ENCODE data around the gene LCN6.
"Not testable (repeated sequence)": the region's sequence is repeated elsewhere in the genome, so short reads cannot be mapped to it uniquely, and the experiment has no call there.

LCN6 gene

GRCh38 chr9:136748201-136748600 lies at the start of gene LCN6:
Gene LCN6 (minus strand): TSS chr9:136748525. CDS start chr9:136748483, 42 bp downstream.
- no peak for DNase-seq

- not testable (repeated sequence) for DNase-seq
These were observed 48.5 kb upstream of the LCN6 start for GRCh38 chr9:136796775-136797347.

DNA sequence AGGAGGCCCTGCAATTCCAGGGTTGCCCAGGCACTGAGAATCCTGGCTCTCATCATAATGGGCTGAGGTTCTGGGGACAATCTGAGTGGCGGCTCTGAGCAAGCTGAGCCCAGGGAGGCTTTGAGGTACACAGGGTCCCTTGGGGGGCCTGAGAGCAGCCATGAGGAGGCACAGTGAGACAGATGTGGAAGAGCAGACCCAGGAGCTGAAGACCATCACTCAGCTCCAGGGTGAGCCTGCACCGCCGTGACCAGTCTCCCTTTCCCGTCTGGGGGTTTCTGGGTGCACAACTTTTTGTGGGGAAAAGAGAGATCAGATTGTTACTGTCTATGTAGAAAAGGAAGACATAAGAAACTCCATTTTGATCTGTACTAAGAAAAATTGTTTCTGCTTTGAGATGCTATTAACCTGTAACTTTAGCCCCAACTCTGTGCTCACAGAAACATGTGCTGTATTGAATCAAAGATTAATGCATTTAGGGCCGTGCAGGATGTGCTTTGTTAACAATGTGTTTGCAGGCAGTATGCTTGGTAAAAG lies 48.0 kb upstream of the LCN6 start, which contains the start of gene CCDC183:
Gene CCDC183, plus strand, starts transcription at position 101 of the 537 bp plus-strand sequence. Its CDS starts 60 bp downstream, at position 161.
- DNase-seq, result no peak

- no peak for DNase-seq
These were observed 46.6 kb upstream of the LCN6 start for GRCh38 chr9:136795000-136795348.

- DNase-seq, result no peak
These were observed 46.1 kb upstream of the LCN6 start for GRCh38 chr9:136794281-136794999.

DNA sequence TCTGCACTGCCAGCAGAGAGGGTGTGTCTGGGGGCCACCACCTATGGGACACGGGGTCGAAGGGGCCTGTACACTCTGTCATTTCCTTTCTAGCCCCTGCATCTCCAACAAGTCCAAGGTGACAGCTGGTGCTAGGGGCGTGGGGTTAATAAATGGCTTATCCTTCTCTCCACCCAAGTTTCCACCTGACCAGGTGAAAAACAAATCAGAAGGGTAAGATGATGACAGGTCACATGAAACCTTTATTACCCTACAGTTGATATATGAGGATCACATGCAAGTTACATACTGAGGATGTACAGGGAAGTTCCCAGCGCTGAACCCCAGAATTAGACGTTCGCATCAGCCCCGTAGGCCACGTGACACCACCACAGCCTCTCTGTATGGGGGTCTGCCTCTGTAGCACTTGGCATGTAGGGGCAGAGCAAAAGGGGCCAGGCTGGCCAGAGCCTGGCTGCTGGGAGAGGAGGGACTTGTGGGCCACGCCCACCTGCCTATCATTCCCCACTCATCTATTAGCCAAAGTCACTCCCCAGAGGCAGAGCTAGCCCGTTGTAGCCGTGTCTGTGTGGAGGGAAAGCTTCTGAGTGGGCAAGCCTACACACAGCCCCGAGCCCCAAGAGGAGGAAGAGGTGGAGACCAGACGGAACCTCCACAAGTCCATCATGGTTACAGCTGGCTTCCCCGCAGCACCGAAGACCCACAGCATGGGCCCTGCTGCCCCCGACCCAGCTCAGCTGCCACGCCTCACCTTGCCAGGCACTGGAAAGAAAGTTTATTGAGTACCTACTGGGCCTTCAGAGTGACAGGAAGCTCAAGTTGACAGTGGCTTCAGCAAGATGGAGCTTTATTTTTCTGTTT lies 45.0 kb upstream of the LCN6 start:
- no peak for DNase-seq

DNA sequence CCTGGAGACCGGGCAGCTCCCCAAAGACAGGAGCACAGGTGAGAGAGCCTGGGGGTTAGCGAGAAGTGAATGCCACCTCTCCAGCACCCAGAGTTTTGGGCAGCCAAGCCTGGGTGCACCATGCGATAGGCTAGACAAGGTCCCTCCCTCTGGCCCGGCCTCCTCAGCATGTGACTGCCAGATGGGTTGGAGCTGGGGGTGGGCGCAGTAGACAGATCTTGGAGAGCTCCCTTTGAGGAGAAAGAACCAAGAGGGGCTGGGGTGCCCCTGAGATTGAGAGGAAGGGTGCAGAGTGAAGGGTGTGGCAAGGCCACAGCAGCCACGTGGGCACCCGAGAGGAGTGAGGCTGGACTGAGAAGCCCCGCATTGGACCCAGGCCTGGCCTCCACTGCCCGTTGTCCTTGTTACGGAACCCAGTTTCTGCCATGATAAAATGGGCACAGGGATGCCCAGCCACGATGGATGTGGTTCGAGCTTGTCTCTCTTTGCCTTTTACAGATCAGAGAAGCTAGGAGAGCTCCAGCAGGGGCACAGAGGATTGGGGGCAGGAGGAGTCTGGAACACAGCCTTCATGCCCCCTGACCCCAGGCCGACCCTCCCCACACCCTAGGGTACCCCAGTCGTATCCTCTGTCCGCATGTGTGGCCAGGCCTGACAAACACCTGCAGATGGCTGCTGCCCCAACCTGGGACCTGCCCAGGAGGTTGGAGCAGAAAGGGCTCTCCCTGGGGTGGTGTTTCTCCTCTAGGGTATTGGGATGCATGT lies 44.2 kb upstream of the LCN6 start:
- no peak for DNase-seq

DNA sequence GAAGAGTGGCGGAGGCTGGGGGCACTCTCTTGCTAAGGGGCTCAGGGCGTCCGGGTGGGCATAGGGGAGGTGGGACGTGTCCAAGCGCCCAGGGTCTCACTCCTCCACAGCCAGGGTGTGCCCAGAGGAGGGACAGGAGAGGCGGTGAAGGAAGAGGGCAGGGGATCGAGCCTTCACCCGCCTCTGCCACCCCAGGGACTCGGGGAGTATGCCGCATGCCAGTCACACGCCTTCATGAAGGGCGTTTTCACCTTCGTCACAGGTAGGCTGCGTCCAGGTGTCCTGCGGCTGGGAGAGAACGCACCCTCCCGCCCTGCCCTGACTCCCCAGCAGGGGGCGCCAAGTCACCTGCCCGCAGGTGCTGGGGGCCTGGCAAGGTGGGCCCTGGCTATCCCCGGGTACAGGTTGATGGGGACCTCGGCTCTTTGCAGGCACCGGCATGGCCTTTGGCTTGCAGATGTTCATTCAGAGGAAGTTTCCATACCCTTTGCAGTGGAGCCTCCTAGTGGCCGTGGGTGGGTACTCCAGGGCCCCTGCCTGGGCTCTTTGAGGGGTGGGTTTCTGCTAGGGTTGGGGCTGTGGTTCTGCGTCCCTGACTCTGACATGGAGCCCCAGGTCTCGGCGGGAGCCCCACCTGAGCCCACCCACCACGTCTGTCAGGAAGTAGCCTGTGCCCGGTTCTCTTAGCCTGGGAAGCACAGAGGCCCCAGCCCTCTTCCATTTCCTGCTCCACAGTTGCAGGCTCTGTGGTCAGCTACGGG lies 43.4 kb upstream of the LCN6 start:
- DNase-seq, result peak; percentile 47

DNA sequence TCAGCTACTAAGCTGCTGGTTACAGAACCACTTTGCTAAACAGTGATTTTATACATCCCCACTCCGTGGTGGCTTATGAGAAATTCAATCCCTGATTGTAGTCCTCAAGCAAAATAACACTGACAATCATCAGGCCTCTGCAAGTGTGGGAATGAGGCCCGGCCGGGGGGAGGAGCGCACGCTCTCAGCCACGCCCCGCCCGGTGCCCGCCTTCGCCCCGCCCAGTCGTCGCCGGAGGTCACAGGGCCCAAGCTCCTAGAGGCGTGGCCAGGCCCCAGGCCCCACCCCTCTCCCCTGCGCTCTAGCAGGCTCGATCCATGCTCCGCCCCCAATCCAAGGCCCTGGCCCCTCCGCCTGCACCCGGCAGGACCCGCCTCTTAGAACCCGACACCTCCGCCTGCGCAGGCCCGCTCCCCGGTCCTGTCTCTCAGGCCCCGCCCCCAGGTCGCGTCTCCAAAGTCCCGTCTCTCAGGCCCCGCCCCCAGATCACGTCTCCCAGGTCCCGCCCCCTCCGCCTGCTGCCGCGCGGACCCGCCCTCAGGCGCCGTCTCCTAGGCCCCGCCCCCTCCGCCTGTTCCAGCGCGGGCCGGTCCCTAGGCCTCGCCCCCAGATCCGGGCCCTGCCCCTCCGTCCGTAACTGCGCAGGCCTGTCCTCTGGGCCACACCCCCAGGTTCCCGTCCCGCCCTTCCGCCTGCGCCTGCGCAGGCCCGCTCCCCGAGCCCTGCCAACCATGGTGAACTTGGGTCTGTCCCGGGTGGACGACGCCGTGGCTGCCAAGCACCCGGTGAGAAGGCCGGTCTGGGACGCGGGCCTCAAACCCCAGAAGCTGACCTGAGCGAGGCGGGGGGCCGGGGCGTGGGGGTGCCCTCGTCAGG lies 42.6 kb upstream of the LCN6 start, which contains the start of gene TMEM141:
Gene TMEM141, plus strand, starts transcription at position 705 of the 876 bp plus-strand sequence. Its CDS starts 27 bp downstream, at position 732.
- DNase-seq, result peak; percentile 98

DNA sequence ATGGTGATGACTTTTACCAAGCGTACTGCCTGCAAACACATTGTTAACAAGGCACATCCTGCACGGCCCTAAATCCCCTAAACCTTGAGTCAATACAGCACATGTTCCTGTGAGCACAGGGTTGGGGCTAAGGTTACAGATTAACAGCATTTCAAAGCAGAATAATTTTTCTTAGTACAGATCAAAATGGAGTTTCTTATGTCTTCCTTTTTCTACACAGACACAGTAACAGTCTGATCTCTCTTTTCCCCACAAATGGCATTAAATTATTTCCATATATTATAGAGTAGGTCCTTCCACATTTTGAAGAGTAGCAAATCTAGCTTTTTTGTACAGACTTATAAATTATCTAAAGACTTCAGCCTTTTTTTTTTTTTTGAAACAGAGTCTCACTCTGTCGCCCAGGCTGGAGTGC lies 41.2 kb upstream of the LCN6 start:
- DNase-seq, result no peak

DNA sequence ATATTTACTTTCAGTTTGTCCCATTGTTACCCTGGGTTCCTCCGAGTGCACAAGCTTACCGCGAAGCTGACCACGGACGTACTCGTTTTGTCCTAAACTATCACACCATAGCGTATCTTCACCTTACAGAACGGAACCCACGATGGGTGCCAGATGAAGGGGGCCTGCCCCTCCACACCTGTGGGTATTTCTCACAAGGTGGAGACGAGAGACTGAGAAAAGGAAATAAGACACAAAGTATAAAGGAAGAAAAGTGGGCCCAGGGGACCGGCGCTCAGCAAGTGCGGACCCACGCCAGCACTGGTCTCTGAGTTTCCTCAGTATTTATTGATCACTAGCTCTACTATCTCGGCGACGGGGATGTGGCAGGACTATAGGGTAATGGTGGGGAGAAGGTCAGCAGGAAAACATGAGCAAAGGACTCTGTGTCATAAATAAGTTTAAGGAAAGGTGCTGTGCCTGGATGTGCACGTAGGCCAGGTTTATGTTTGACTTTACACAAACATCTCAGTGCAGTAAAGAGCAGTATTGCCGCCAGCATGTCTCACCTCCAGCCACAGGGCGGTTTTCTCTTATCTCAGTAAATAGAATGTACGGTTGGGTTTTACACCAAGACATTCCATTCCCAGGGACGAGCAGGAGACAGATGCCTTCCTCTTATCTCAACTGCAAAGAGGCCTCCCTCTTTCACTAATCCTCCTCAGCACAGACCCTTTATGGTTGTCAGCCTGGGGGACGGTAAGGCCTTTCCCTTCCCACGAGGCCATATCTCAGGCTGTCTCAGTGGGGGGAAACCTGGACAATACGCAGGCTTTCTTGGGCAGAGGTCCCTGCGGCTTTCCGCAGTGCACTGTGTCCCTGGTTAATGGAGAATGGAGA lies 40.6 kb upstream of the LCN6 start:
- not testable (repeated sequence) for DNase-seq

GRCh38 chr9:136787690-136788400 lies 39.5 kb upstream of the LCN6 start:
- DNase-seq, result peak; percentile 69

DNA sequence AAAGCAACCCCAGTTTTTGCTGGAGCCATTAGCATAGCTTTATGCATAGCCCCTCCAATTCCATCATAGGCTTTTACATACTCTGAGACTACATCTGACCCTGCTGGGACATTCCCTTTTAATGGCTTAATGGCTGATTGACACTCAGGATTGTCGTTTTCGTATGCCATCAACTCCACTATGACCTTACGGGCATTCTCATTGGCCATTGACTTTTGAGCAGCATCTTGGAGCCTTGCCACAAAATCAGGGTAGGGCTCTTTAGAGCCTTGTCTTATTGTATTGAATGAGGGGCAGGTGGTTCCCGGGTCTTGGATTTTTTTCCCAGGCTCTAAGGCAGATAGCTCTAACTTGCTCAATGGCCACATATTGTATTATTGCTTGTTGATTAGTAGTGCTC lies 38.7 kb upstream of the LCN6 start:
- DNase-seq, result not testable (repeated sequence)

- no peak for DNase-seq
These were observed 38.1 kb upstream of the LCN6 start for GRCh38 chr9:136786451-136786850.

- not testable (repeated sequence) for DNase-seq
These were observed 37.4 kb upstream of the LCN6 start for GRCh38 chr9:136785565-136786355.

DNA sequence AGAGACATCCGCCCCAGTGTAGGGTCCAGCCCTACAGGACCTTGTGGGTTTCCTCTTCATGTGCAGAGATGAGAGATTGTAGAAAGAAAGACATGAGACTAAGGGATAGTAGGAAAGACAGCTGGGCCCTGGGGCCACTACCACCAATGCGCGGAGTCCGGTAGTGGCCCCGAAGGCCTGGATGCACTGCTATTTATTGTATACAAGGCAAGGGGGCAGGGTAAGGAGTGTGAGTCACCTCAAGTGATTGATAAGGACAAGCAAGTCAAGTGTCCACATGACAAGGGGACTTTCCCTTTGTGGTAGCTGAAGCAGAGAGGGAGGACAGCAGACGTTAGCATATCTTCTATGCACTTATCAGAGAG lies 36.7 kb upstream of the LCN6 start:
- DNase-seq, result no peak

GRCh38 chr9:136784249-136784996 lies 36.1 kb upstream of the LCN6 start:
- peak; percentile 61 for DNase-seq

Data from KG1 (cell line).